PC-3 (cell line): ENCODE measurements around the gene TRPM2. TPM values are rescaled to one million over a fixed set of nuclear protein-coding genes. Genes with fewer than 3 reads are reported as not detected.
A peak's percentile ranks its signal among the peaks of the same experiment; 100 is the strongest.

Experiments
- ATAC-seq: fragments of 200-7000 bp; cut with Tn5 transposase; 2 replicates; pipeline ENCODE4 v1.9.1; 2020; ENCODE audit warnings: mild to moderate bottlenecking, moderate library complexity
- BruUV-seq: library from RNA; stranded (reverse); fragments of 400-500 nt; replicated peaks from 2 replicates; lab custom pipeline; 2021; lab: Mats Ljungman, UMichigan
- CTCF ChIA-PET: fragments of 300-600 bp; sonication (Branson Sonifier 250); formaldehyde crosslinking; loops from one replicate; lab custom pipeline; 2022; ENCODE audit warnings: antibody characterized with exemption; lab: Charles Lee
- POLR2A ChIA-PET: fragments of 300-600 bp; sonication (Branson Sonifier 250); formaldehyde crosslinking; loops from one replicate; lab custom pipeline; 2022; ENCODE audit warnings: antibody characterized with exemption; ENCODE audit not compliant: unreplicated experiment; lab: Charles Lee
- DNase-seq: peaks from one replicate; pipeline ENCODE4 v3.0.0-alpha.2; 2015
- H2AFZ ChIP-seq: fragments of 300-600 bp; sonication (generic); 2 replicates; pipeline ENCODE4 v1.6.0; 2016; ENCODE audit warnings: antibody characterized with exemption, low read length
- H3F3A ChIP-seq: fragments of 300-600 bp; sonication (generic); one replicate; pipeline ENCODE4 v1.6.0; 2017; ENCODE audit warnings: antibody characterized with exemption, low read length, control low read depth, mild to moderate bottlenecking; ENCODE audit not compliant: unreplicated experiment
- H3K27ac ChIP-seq: fragments of 300-600 bp; sonication (generic); 2 replicates; pipeline ENCODE4 v1.5.1; 2016; ENCODE audit warnings: mild to moderate bottlenecking, low read length
- H3K27me3 ChIP-seq: fragments of 300-600 bp; sonication (generic); 2 replicates; pipeline ENCODE4 v1.6.1; 2016; ENCODE audit warnings: low read length, mixed read lengths
- H3K36me3 ChIP-seq: fragments of 300-600 bp; sonication (generic); 2 replicates; pipeline ENCODE4 v1.6.1; 2016; ENCODE audit warnings: low read depth, mixed run types, low read length, mixed read lengths
- H3K4me1 ChIP-seq: fragments of 300-600 bp; sonication (generic); 2 replicates; pipeline ENCODE4 v1.5.1; 2016; ENCODE audit warnings: low read length; ENCODE audit not compliant: insufficient read depth
- H3K4me2 ChIP-seq: fragments of 300-600 bp; sonication (generic); 2 replicates; pipeline ENCODE4 v1.6.0; 2016; ENCODE audit warnings: low read length
- H3K4me3 ChIP-seq: fragments of 300-600 bp; sonication (generic); 2 replicates; pipeline ENCODE4 v1.5.1; 2016; ENCODE audit warnings: mild to moderate bottlenecking, low read length, mixed read lengths
- H3K79me2 ChIP-seq: fragments of 300-600 bp; sonication (generic); 2 replicates; pipeline ENCODE4 v1.6.1; 2017; ENCODE audit warnings: low read length, mixed read lengths
- H3K9ac ChIP-seq: fragments of 300-600 bp; sonication (generic); 2 replicates; pipeline ENCODE4 v1.6.0; 2016; ENCODE audit warnings: mild to moderate bottlenecking, low read length
- H3K9me2 ChIP-seq: fragments of 300-600 bp; sonication (generic); replicated peaks from 2 replicates; pipeline ENCODE4 v1.6.1; 2016; ENCODE audit warnings: mixed run types, low read length, mixed read lengths
- H3K9me3 ChIP-seq: fragments of 300-600 bp; sonication (generic); 2 replicates; pipeline ENCODE4 v1.6.1; 2016; ENCODE audit warnings: low read length, mixed read lengths
- H4K20me1 ChIP-seq: fragments of 300-600 bp; sonication (generic); 2 replicates; pipeline ENCODE4 v1.6.1; 2016; ENCODE audit warnings: low read length, mixed read lengths
- CTCF ChIP-seq: fragments of 300-600 bp; sonication (generic); conservative IDR thresholded peaks from 2 replicates; pipeline ENCODE4 v1.5.1; 2017; ENCODE audit warnings: antibody characterized with exemption, low read depth, mild to moderate bottlenecking, low read length
- EZH2 ChIP-seq: fragments of 300-600 bp; sonication (generic); IDR thresholded peaks from one replicate; pipeline ENCODE4 v1.6.1; 2017; ENCODE audit warnings: antibody characterized with exemption, mild to moderate bottlenecking, low read length; ENCODE audit not compliant: unreplicated experiment
- EZH2phosphoT487 ChIP-seq: fragments of 300-600 bp; sonication (generic); IDR thresholded peaks from 2 replicates; pipeline ENCODE4 v1.6.1; 2018; ENCODE audit warnings: mild to moderate bottlenecking, antibody characterized with exemption, low read length, borderline replicate concordance
- intact Hi-C: fragments of 100-400 bp; cut with micrococcal nuclease; formaldehyde crosslinking; loops from 2 replicates; pipeline ENCODE4 v1.9.0; 2023
- total RNA-seq: library from RNA; depleted of rRNA; stranded (reverse); fragments of >200 nt; gene quantifications from 2 replicates; pipeline ENCODE4 v1.2.3, GENCODE V29; 2014

TRPM2 gene
- total RNA-seq, 1 experiment from 2014 or later: 50.0 TPM

GRCh38 chr21:44427241-44428120 lies 74.1 kb downstream of the TRPM2 start:
- Histone ChIP-seq H3K27me3 (no peaks in the 10 kb centered on the region), H3K4me1 (peaks cover 4% of the 10 kb centered on the region; the same call in 1 of the 2 replicates), H3K36me3 (peaks cover 7% of the 10 kb centered on the region; the same call in 1 of the 2 replicates), H4K20me1 (no peaks in the 10 kb centered on the region), H3K27ac (peak overlapping the region; percentile 2; the same call in 1 of the 2 replicates), H3F3A (peaks cover 4% of the 10 kb centered on the region), H3K9me2 (no peaks in the 10 kb centered on the region), H3K4me3 (peak overlapping the region; percentile 75), H3K79me2 (peaks cover 43% of the 10 kb centered on the region), H3K9ac (peak overlapping the region; percentile 88; the same call in 1 of the 2 replicates), H2AFZ (no peak overlapping the region), H3K4me2 (peak overlapping the region; percentile 88), H3K9me3 (peaks cover 6% of the 10 kb centered on the region; the same call in 1 of the 2 replicates)
- ChIA-PET POLR2A (no interaction called here), CTCF (no interaction called here)
- no peak for TF ChIP-seq EZH2phosphoT487
- TF ChIP-seq CTCF: no peak
- TF ChIP-seq EZH2: no peak
- no TSS peak for BruUV-seq
- intact Hi-C loops: loop anchor here (5.0 kb wide), 1 partner anchor 90 kb away; the partner anchor contains the start of gene CFAP410
- DNase-seq (no peak), ATAC-seq (no peak)

GRCh38 chr21:44428281-44428960 lies 75.0 kb downstream of the TRPM2 start:
- no peaks in the 10 kb centered on the region for H3K9me2 ChIP-seq
- TF ChIP-seq EZH2: no peak
- TF ChIP-seq CTCF: no peak
- no peak for TF ChIP-seq EZH2phosphoT487
- no peaks in the 10 kb centered on the region for H4K20me1 ChIP-seq
- peak; percentile 52 for ATAC-seq
- H3F3A ChIP-seq: peaks cover 4% of the 10 kb centered on the region
- intact Hi-C loops: loop anchor here (5.0 kb wide), 1 partner anchor 91 kb away; the partner anchor contains the start of gene CFAP410
- H3K4me1 ChIP-seq: peaks cover 4% of the 10 kb centered on the region; the same call in 1 of the 2 replicates
- no peak overlapping the region for H3K27ac ChIP-seq
- no peaks in the 10 kb centered on the region for H3K27me3 ChIP-seq
- H3K9me3 ChIP-seq: peaks cover 6% of the 10 kb centered on the region; the same call in 1 of the 2 replicates
- H2AFZ ChIP-seq: no peak overlapping the region
- no peak overlapping the region for H3K9ac ChIP-seq
- H3K4me3 ChIP-seq: no peak overlapping the region
- peak overlapping the region; percentile 88; the same call in 1 of the 2 replicates for H3K4me2 ChIP-seq
- BruUV-seq: no TSS peak
- H3K36me3 ChIP-seq: peaks cover 7% of the 10 kb centered on the region; the same call in 1 of the 2 replicates
- DNase-seq: peak; percentile 93
- H3K79me2 ChIP-seq: peaks cover 47% of the 10 kb centered on the region
- ChIA-PET CTCF (interaction anchor here (0.7 kb wide), 1 partner anchor 519 kb away, joined by 7 read pairs; no protein-coding TSS in a partner anchor), POLR2A (no interaction called here)
